Sigmoid colon (tissue), 4 donors: ENCODE measurements around the gene LAPTM5.

ENCODE experiments used
- CTCF ChIP-seq, 4 experiments: fragments of 450-650 bp in 3 of 4; fragments of 200-600 bp in 1 of 4; IDR thresholded peaks; one replicate each; pipeline ENCODE4 v1.5.1; 2016 to 2019; ENCODE audit warnings: antibody characterized with exemption in 4 of 4, mild to moderate bottlenecking in 3 of 4, moderate library complexity in 2 of 4
- POLR2AphosphoS5 ChIP-seq, 4 donors: sonication (generic); formaldehyde crosslinking; IDR thresholded peaks; one replicate each; pipeline ENCODE4 v1.6.1; 2017; ENCODE audit warnings: antibody characterized with exemption in 4 of 4

GRCh38 chr1:30790850-30791778, 33.5 kb upstream of the LAPTM5 start:
- no peak for TF ChIP-seq CTCF (IDR thresholded peaks at IDR 0.05)
- TF ChIP-seq POLR2AphosphoS5 (IDR thresholded peaks at IDR 0.05), result no peak
